ACC112 (cell line): ENCODE results near the gene NFIX.

ENCODE experiments used
- H2AFZ ChIP-seq: fragments of 200-600 bp; sonication (generic); one replicate; pipeline ENCODE4 v1.6.0; 2017; ENCODE audit warnings: antibody characterized with exemption, low read length; ENCODE audit not compliant: unreplicated experiment
- H3K27ac ChIP-seq: fragments of 200-600 bp; sonication (generic); 2 replicates; pipeline ENCODE4 v1.5.1; 2014; ENCODE audit warnings: low read depth, mild to moderate bottlenecking, antibody characterized with exemption, low read length, moderate library complexity
- H3K27me3 ChIP-seq: fragments of 200-600 bp; sonication (generic); 2 replicates; pipeline ENCODE4 v1.6.1; 2014; ENCODE audit warnings: mild to moderate bottlenecking, antibody characterized with exemption, low read length, moderate library complexity, mixed read lengths; ENCODE audit not compliant: insufficient read depth
- H3K36me3 ChIP-seq: fragments of 200-600 bp; sonication (generic); 2 replicates; pipeline ENCODE4 v1.6.1; 2016; ENCODE audit warnings: mild to moderate bottlenecking, antibody characterized with exemption, low read length, moderate library complexity, mixed read lengths; ENCODE audit not compliant: insufficient read depth
- H3K4me1 ChIP-seq: fragments of 200-600 bp; sonication (generic); one replicate; pipeline ENCODE4 v1.6.1; 2016; ENCODE audit warnings: low read length, mixed read lengths; ENCODE audit not compliant: insufficient read depth, unreplicated experiment, control insufficient read depth
- H3K4me3 ChIP-seq: fragments of 200-600 bp; sonication (generic); 2 replicates; pipeline ENCODE4 v1.5.1; 2014; ENCODE audit warnings: mild to moderate bottlenecking, low read depth, low read length
- H3K79me2 ChIP-seq: fragments of 200-600 bp; sonication (generic); one replicate; pipeline ENCODE4 v1.6.0; 2016; ENCODE audit warnings: low read length; ENCODE audit not compliant: control insufficient read depth, unreplicated experiment, insufficient read depth

Gene NFIX

DNA sequence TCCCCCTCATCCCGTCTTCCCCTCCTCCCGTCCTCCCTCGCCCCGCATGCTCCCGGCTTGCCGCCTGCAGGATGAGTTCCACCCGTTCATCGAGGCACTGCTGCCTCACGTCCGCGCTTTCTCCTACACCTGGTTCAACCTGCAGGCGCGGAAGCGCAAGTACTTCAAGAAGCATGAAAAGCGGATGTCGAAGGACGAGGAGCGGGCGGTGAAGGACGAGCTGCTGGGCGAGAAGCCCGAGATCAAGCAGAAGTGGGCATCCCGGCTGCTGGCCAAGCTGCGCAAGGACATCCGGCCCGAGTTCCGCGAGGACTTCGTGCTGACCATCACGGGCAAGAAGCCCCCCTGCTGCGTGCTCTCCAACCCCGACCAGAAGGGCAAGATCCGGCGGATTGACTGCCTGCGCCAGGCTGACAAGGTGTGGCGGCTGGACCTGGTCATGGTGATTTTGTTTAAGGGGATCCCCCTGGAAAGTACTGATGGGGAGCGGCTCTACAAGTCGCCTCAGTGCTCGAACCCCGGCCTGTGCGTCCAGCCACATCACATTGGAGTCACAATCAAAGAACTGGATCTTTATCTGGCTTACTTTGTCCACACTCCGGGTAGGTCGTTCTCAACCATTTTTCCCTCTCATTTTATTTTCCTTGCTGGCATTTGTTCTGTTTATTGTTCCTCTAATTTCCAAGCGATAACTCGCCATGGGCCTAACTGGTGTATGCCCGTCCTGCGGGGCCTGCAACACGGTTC is 29.8 kb downstream of the NFIX start:
- Histone ChIP-seq H3K4me1 (peaks cover 40% of the 10 kb centered on the region), H3K36me3 (0 out of 2 replicates have a peak, but pooled peaks cover 5% of the 10 kb centered on the region), H3K27ac (peak overlapping the region; percentile 47; the same call in 1 of the 2 replicates), H3K4me3 (peak overlapping the region; percentile 85), H2AFZ (no peak overlapping the region), H3K27me3 (no peaks in the 10 kb centered on the region), H3K79me2 (peaks cover 80% of the 10 kb centered on the region)

DNA sequence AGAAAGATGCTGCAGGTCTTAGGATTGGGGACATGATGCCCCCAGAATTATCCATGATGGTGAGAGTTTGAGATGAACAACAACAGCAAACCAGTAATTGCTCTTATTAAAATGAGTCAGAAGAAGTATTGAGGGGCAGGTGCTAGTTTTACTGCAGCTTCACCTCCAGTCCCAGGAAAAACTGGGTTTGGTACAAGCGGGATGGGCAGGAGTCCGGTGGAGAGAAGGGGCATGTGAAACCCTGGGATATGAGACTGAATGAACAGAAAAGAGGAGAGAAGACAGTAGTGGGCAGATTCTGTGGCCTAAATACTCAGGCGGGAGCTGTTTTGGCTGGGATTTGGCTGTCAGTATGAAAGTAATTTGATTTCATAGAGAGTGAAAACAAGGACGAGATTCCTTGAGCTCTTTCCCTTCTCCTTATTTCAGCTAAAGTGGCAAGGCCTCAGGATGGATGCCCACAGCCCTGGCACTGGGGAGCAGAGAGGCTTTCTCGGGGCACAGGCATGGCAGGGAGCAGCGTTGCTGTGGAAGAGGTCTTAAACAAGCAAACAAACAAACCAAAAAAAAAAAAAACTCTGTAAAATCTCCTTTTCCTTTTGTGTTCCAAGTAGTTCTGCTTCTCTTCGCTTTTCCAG is 30.7 kb downstream of the NFIX start:
- Histone ChIP-seq H3K4me3 (peak overlapping the region; percentile 85), H3K4me1 (peaks cover 37% of the 10 kb centered on the region), H3K79me2 (peaks cover 80% of the 10 kb centered on the region), H3K36me3 (0 out of 2 replicates have a peak, but pooled peaks cover 5% of the 10 kb centered on the region), H3K27ac (peak overlapping the region; percentile 47), H3K27me3 (no peaks in the 10 kb centered on the region), H2AFZ (no peak overlapping the region)

DNA sequence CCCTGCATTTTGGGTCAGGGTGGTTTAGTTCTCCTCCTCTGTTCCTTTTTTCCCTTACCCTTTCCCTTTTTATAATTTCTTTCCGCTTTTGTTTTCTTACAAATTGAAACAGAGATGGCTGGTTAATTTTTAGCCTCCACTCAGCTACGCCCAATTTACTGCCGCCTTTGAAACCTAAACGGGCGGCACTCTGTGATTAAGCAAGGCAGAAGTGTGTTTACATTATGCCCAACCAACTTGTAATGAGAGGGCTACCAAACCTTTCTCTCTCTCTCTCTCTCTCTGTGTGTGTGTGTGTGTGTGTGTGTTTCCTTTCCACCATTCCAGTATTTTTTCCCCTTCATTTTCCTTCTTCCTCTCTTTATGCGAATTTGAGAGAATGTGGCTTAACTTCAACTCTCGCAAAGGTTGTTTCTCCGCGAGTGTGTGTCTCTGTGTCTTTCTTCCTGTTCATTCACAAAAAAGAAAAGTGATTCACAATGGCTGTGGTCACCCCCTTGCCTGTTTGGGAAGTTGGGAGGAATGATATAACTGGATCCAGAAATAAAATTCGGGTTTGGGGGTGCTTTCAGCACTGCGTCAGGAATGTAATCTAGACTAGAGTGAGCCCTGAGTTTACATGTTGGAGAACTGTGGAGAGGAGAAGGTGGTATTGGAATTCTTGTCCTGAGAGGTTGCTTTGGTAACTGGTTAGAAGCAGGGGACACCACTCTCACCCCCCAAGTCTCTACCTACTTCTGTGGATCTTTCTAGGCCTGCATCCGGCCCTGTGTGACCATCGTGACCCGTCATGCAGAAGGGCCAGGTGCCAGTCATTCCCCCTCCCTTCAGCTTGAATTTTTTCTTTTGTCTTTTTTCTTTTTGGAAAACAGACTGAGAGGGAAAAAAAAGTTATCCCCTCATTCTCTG is 31.4 kb downstream of the NFIX start:
- H3K79me2 ChIP-seq: peaks cover 80% of the 10 kb centered on the region
- H3K27me3 ChIP-seq: no peaks in the 10 kb centered on the region
- H3K4me3 ChIP-seq: peak overlapping the region; percentile 85
- peaks cover 39% of the 10 kb centered on the region for H3K4me1 ChIP-seq
- peak overlapping the region; percentile 47 for H3K27ac ChIP-seq
- 0 out of 2 replicates have a peak, but pooled peaks cover 5% of the 10 kb centered on the region for H3K36me3 ChIP-seq
- no peak overlapping the region for H2AFZ ChIP-seq

DNA sequence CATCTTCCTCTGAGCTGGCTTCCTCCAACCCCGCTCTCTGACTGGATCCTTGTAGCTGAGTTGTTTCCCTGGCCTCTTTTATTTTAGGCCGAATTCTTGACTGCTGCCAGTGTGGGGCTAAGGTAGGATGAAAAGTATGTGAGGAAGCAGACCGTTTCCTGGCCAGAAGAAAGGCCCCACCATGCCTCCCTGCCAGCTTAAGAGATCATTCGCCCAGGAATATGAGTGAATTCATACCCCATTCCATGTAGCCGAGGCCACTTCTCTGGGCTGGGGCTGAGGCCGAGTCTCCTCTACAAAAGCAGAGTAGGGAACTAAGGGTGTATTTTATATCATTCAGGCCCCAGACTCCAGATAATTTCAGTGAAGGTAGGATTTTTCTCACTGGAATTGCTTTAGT is 32.3 kb downstream of the NFIX start:
- Histone ChIP-seq H3K27me3 (no peaks in the 10 kb centered on the region), H2AFZ (no peak overlapping the region), H3K27ac (peak overlapping the region; percentile 47; the same call in 1 of the 2 replicates), H3K4me3 (peak overlapping the region; percentile 85), H3K4me1 (peaks cover 41% of the 10 kb centered on the region), H3K36me3 (0 out of 2 replicates have a peak, but pooled peaks cover 5% of the 10 kb centered on the region), H3K79me2 (peaks cover 77% of the 10 kb centered on the region)

DNA sequence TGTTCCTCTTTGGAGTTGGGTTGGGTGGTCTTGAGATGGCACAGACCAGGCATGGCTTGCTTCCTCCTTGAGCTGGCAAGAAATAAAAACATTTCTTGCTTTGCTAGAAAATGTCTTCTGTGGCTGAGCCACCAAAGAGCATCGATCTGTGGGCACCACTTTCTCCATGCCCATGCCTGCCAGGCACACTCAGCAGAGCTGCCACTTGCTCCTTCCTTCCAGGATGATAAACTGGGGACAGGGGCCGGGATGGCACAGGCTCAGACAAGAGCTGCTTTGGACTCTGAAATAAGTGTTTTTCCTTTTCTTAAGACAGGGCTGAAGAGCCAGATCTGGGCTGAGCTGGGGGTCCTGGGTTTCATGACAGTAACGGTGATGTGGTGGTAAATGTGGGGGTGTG is 32.8 kb downstream of the NFIX start:
- H3K27me3 ChIP-seq: no peaks in the 10 kb centered on the region
- no peak overlapping the region for H2AFZ ChIP-seq
- H3K4me1 ChIP-seq: peaks cover 46% of the 10 kb centered on the region
- H3K4me3 ChIP-seq: no peak overlapping the region
- 0 out of 2 replicates have a peak, but pooled peaks cover 5% of the 10 kb centered on the region for H3K36me3 ChIP-seq
- H3K79me2 ChIP-seq: peaks cover 81% of the 10 kb centered on the region
- H3K27ac ChIP-seq: no peak overlapping the region

DNA sequence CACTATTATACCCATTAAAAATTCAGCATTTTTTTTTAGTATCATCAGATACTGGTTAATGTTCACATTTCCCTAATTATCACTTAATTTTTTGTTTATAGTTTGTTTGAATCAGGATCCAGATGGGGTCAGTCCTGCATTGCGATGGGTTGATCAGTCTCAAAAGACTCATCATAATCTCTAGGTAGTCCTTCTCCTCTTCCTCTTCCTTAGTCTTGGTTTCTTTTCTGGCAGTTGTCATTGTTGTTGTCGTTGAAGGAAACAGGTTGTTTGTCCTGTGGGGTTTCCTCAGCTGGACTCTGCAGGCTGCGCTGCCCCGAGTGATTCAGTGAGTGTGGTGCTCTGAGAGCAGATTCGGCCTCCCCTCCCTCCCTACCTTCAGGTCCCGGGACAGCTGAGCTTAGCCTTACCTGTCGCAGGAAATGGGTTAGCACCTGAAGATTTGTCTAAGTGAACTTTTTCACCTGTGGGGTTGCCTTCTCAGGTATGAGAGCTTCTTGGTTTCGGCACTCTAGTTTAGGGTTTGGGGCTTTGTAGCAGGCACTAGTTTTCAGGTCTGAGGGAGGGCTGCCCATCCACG is 34.1 kb downstream of the NFIX start:
- Histone ChIP-seq H3K36me3 (0 out of 2 replicates have a peak, but pooled peaks cover 7% of the 10 kb centered on the region), H3K79me2 (peaks cover 90% of the 10 kb centered on the region), H2AFZ (no peak overlapping the region), H3K4me3 (no peak overlapping the region), H3K27me3 (no peaks in the 10 kb centered on the region), H3K27ac (no peak overlapping the region), H3K4me1 (peaks cover 56% of the 10 kb centered on the region)

DNA sequence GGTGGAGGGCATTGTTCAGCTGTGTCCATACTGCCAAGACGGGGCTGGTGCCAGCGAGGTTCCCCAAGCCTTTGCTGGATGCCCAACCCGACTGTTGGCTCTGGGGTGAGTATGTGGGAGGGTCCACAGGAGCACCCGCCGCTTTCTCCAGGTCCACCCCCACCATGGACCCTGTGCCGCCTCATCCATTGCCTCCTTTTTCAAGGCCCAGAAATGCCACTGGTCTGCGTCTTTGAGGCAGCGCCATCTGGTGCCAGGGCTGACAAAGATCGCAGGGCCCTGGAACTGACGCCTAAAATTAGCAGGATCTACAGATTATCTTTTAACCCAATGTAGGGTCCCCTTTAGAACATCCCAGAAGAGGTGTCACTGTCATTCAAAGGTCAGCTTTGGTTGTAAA is 34.6 kb downstream of the NFIX start:
- 0 out of 2 replicates have a peak, but pooled peaks cover 7% of the 10 kb centered on the region for H3K36me3 ChIP-seq
- H2AFZ ChIP-seq: no peak overlapping the region
- no peak overlapping the region for H3K4me3 ChIP-seq
- H3K27ac ChIP-seq: no peak overlapping the region
- H3K79me2 ChIP-seq: peaks cover 90% of the 10 kb centered on the region
- H3K27me3 ChIP-seq: no peaks in the 10 kb centered on the region
- peaks cover 60% of the 10 kb centered on the region for H3K4me1 ChIP-seq

DNA sequence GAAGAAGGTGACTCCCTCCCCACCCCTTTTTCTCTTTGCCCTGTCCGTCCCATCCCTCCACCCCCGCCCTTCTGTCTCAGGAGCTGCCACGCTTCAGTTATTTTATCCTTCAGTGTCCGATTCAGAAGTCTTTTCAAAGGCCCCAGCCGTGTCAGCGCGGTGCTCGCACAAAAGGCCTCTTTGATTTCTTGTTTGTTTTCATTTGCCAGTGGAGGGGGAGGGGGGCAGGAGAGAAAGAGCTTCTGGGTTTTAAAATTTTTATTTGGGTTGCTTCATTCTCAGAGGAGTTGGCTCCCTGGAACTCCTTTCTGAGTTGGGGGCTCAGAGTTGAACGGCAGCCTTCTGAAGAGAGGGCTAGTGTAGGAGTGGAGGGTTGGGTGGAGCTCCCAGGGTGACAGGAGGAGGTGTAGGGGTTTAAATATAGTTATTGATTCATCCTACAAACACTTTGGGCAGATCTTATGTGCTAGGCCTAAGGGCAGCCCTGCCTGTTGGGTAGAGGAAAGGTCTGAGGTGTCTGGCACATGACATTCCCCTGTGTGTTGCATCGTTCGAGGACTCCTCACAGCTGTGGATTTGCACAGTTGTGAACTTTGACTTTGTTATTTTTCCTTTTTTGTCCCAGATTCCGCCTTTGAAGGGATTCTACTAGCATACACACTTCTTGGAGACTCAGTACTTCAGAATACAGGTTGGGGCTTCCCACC is 36.8 kb downstream of the NFIX start:
- Histone ChIP-seq H2AFZ (no peak overlapping the region), H3K4me1 (peaks cover 61% of the 10 kb centered on the region), H3K4me3 (no peak overlapping the region), H3K36me3 (0 out of 2 replicates have a peak, but pooled peaks cover 2% of the 10 kb centered on the region), H3K27me3 (no peaks in the 10 kb centered on the region), H3K27ac (peak overlapping the region; percentile 50), H3K79me2 (peaks cover 86% of the 10 kb centered on the region)

DNA sequence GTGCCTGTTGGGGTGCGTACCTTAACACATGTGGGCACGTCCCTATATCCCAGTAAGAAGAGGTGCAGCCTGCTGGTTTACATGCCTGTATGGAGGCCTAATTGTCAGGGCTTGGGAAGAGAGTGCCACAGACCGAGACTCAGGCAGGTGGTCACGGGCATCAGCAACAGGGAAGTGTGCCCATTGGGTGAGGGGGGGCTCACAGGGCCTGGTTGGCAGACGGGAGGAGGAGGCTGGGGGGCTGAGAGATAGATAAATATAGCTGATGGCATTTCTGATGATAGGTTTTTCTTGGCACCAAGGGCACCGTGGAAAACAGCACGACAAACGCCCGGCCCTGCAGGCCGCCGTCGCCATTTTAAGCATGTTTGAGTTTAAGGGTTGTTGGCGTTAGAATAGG is 37.6 kb downstream of the NFIX start:
- peak overlapping the region; percentile 50; the same call in 1 of the 2 replicates for H3K27ac ChIP-seq

More for the DNA sequence above, 37.6 kb downstream of the NFIX start:
- H3K4me1 ChIP-seq: peaks cover 61% of the 10 kb centered on the region
- H3K27me3 ChIP-seq: no peaks in the 10 kb centered on the region
- no peak overlapping the region for H2AFZ ChIP-seq
- H3K79me2 ChIP-seq: peaks cover 86% of the 10 kb centered on the region
- no peak overlapping the region for H3K4me3 ChIP-seq
- 0 out of 2 replicates have a peak, but pooled peaks cover 2% of the 10 kb centered on the region for H3K36me3 ChIP-seq
